Measurements from ENCODE around the gene PSMB7.

The PSMB7 gene

GRCh38 chr9:124343533-124344290 lies 71.5 kb downstream of the PSMB7 start:
- no peak for DNase-seq

GRCh38 chr9:124342776-124343485 lies 72.3 kb downstream of the PSMB7 start:
- DNase-seq = no peak

GRCh38 chr9:124342402-124342775 lies 72.9 kb downstream of the PSMB7 start:
- DNase-seq = no peak

GRCh38 chr9:124341455-124342170 lies 73.6 kb downstream of the PSMB7 start:
- no peak for DNase-seq

- no peak for DNase-seq
These were observed 74.8 kb downstream of the PSMB7 start for GRCh38 chr9:124340219-124341069.

- no peak for DNase-seq
These were observed 75.6 kb downstream of the PSMB7 start for GRCh38 chr9:124339603-124340146.

- no peak for DNase-seq
These were observed 77.7 kb downstream of the PSMB7 start for GRCh38 chr9:124337562-124337961.

- no peak for DNase-seq
These were observed 79.9 kb downstream of the PSMB7 start for GRCh38 chr9:124335320-124335707.

GRCh38 chr9:124334568-124335319 lies 80.5 kb downstream of the PSMB7 start:
- DNase-seq = no peak

- no peak for DNase-seq
These were observed 82.1 kb downstream of the PSMB7 start for GRCh38 chr9:124333203-124333579.

- DNase-seq = no peak
These were observed 82.7 kb downstream of the PSMB7 start for GRCh38 chr9:124332361-124333202.

GRCh38 chr9:124331580-124331979 lies 83.7 kb downstream of the PSMB7 start:
- no peak for DNase-seq

GRCh38 chr9:124330011-124330697 lies 85.1 kb downstream of the PSMB7 start:
- DNase-seq = no peak

- no peak for DNase-seq
These were observed 85.9 kb downstream of the PSMB7 start for GRCh38 chr9:124329206-124329792.

- DNase-seq = no peak
These were observed 87.0 kb downstream of the PSMB7 start for GRCh38 chr9:124328285-124328684.

GRCh38 chr9:124327491-124327890 lies 87.8 kb downstream of the PSMB7 start:
- DNase-seq = no peak

- no peak for DNase-seq
These were observed 88.9 kb downstream of the PSMB7 start for GRCh38 chr9:124326378-124326777.

GRCh38 chr9:124325816-124326215 lies 89.4 kb downstream of the PSMB7 start:
- no peak for DNase-seq

- no peak for DNase-seq
These were observed 91.3 kb downstream of the PSMB7 start for GRCh38 chr9:124323904-124324303.

Measured in stimulated activated CD4-positive, alpha-beta T cell treated with anti-CD3 and anti-CD28 coated beads, Interleukin-2, amount 100 ng/mL, for 48 hours (primary cell).